Astrocyte (in vitro differentiated cells and primary cell): ENCODE data around the gene CSK.

Experiments
- CTCF ChIP-seq: IDR thresholded peaks from 2 replicates; pipeline ENCODE4 v1.5.1; 2011; ENCODE audit warnings: low read depth, mild to moderate bottlenecking, inconsistent platforms, low read length, moderate library complexity; ENCODE audit not compliant: insufficient read depth
- EZH2 ChIP-seq: IDR thresholded peaks from 2 replicates; pipeline ENCODE4 v1.6.1; 2012; ENCODE audit warnings: mild to moderate bottlenecking, low read length, inconsistent platforms; ENCODE audit not compliant: insufficient read depth

DNA sequence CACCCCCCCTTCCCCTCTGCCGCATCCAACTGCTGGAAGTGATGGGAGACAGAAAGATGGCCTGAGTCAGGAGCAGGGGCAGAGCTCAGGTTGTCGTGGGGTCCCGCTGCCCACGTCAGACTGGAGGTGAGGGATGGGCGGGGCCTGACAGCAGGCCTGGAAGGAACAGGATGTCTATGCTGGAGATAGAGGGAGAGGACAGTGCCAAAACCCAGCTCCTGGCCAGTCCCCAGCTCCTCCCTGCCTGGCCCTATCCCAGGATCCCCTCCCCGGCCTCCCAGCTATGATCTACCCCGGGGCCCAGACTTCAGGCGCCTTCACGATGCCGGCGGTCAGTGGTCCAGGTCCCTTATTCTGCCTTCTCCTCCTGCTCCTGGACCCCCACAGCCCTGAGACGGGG lies 30.7 kb downstream of the CSK start, which contains the start of gene LMAN1L:
- no peak for TF ChIP-seq CTCF
- no peak for TF ChIP-seq EZH2
